NOMO-1 treated with dmso at 0.1 percent for 144 hours (cell line): ENCODE results near the gene PAN3.

Source experiments
- DNase-seq: peaks from one replicate; lab custom pipeline; 2025; ENCODE audit not compliant: unreplicated experiment; lab: John Stamatoyannopoulos, UW

Gene PAN3

DNA sequence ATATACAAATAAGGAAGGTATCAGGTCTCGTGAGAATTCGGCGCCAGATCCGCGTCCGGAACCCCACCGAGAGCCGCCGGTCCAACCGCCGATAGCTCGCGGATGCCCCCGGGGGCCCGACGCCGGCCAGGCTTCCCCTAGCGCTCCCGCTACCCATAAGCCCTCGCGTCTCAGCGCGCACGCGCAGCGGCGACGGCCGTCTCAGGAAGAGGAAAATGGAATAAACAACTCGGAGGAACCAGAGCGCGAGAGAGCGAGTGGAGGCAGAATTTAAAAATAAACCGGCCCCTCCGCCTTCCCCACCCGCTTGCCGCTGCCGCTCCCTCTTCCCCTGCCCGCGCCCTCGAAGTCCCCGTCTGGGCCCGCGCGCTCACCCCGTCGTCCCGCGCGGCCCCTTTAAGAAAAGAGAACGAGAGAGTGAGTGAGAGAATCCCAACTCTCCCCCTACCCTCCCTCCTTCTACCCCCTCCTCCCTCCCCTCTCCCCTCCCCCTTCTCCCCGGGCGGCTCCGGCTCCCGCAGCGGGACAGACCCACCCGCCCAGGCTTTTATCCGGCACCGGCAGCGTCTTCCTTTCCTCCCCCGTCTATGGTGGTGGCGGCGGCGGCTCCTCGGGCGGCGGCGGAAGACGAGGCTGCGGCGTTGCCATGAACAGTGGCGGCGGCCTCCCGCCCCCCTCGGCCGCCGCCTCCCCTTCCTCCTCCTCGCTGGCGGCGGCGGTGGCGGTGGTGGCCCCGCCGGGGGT, at the start of gene PAN3:
Gene PAN3, plus strand, starts transcription at position 534 of the 744 bp plus-strand sequence. Its CDS starts 113 bp downstream, at position 647.
- peak; percentile 92 for DNase-seq

DNA sequence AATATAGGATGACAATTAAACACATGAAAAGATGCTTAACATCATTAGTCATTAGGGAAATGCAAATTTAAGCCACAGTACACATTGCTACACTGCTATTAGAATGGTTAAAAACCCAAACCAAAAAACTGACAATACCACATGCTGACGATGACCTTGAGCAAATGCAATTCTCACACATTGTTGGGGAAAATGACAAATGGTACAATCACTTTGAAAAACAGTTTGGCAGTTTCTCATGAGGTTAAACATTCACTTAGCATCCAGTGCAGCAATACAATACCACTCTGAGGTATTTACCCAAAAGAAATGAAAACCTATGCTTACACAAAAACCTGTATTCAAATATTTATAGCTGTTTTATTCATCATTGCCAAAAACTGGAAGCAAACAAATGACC, 49.3 kb upstream of the PAN3 start:
- no peak for DNase-seq

DNA sequence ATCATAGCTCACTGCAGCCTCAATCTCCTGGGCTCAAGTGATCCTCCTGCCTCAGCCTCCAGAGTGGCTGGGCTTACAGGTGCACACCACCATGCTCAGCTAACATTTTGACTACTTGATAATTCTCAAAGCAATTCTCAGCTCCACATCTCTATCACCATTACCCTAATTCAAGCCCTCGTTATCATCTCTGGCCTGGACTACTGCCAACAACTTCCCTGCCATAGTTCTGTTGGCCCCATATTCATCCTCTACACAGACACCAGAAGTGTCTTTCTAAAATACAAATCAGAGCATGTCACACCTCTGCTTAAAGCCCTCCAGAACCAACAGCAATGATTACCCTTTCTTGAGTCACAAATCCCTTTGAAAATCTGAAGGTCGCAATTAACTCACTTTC, 45.9 kb upstream of the PAN3 start:
- no peak for DNase-seq

- DNase-seq = no peak
These were observed 44.5 kb upstream of the PAN3 start for GRCh38 chr13:28093881-28094280.

DNA sequence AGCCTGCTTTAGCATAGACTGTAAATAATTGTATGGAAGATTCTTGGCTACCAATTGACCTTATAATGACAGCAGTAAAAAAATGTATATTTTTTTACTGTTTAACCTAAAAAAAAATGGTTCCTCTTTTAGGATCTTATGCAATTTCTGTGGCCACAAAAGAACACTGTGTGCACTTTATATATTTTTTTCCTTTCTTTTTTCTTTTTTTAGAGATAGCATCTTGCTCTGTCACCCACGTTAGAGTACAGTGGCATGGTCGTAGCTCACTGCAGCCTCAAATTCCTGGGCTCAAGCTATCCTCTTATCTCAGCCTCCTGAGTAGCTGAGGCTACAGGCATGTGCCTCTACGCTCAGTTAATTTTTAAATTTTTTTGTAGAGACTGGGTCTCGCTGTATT, 44.0 kb upstream of the PAN3 start:
- peak; percentile 77 for DNase-seq

DNA sequence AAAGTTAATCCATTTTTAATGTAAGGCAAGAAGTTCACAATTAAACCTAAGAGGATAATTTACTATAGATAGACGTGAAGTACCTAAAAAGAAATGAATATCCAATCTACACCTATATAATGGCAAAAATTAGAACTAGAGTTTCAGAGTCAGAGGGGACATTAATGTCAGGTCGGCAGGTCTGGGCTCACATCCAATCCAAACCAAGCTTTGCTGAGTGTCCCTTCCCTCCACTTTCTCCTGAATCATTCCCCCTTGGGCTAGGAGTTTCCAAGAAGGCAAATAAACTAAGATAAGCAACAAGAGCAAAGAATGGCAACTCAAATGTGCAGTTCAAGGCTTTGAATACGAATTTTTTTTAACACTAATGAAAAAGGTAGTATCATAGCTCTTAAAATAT, 40.8 kb upstream of the PAN3 start:
- no peak for DNase-seq

- DNase-seq = no peak
These were observed 38.8 kb upstream of the PAN3 start for GRCh38 chr13:28099396-28100149.

DNA sequence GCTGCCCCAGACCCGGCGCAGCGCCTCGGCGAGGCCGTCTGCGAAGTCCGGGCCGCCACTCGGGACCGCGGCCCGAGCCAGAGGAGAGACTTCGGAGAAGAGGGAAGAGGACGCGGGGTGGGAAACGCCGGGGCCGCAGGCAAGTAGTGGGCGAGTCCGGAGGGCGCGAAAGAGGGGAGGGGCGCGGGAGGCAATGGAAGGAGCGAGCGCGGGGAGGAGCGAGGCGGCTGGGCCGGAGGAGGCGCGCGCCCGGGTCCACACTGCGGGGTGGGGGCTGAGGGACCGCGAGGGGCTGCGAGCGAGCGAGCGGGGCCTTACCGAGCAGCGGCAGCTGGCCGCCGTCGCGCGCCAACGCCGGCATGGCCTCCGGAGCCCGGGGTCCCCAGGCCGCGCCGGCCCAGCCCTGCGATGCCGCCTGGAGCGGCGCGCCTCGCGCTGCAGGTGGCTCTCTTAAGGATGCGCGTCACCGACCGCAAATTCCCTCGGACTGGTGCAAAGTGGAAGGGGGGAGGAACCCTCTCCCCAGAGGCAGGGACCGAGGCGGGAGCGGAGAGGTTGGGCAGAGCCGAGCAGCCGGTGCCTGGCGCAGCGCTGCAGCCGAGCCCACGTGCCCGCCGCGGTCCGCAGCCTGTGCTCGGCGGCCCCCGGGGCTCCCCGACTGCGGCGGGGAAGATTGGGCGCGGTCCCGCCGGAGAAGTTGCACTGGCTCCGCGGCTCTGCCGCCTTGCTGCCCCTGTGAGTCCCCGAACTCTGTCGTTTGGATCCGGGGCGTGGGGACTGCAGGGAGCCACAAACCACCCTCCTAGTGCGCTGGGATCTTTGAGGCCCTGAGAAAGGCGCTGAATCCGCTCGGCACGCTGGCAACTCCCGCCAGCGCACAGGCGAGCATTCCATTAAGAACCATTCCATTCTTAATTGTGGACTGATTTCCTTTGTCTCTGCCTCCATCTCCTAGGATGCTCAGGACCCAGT, 37.9 kb upstream of the PAN3 start, which contains the start of gene FLT3:
Gene FLT3, minus strand, starts transcription at position 427 of the 972 bp plus-strand sequence. Its CDS starts 66 bp downstream, at position 361.
- peak; percentile 98 for DNase-seq

- peak; percentile 83 for DNase-seq
These were observed 36.5 kb upstream of the PAN3 start for GRCh38 chr13:28101886-28102285.

DNA sequence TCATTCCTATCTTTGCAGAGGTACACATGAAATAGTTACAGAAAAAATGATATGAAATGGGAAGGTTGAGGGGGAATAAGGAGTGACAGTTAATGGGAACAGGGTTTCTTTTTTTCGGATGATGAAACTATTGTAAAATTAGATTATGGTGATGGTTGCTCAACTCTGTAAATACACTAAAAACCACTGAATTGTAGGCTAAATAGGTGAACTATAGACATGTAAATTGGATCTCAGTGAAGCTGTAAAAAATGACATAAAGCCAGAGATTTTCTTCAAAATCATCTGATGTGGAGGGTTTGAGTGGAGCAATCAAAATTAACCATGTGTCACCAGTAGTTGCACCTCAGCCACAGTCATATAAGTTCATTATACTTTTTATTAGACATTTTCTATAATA, 31.4 kb upstream of the PAN3 start:
- DNase-seq = peak; percentile 61

DNA sequence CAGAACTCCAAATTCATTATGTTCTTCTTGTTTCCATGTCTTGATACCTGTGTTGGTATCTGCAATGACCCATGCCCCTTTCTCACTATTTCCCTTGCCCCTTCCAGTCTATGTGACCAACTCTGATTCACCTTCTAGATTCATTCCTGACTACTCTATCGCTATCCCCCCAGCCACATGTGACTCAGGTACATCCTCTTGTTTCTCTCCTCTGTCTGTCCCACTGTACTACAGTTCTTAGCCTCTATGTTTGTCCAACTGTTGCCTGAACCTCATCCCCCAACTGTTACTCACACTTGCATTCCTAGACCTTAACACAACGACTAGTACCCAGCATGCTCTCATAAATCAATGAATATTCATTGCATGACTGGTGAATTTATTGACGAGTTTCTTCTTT, 27.9 kb upstream of the PAN3 start:
- DNase-seq = no peak

DNA sequence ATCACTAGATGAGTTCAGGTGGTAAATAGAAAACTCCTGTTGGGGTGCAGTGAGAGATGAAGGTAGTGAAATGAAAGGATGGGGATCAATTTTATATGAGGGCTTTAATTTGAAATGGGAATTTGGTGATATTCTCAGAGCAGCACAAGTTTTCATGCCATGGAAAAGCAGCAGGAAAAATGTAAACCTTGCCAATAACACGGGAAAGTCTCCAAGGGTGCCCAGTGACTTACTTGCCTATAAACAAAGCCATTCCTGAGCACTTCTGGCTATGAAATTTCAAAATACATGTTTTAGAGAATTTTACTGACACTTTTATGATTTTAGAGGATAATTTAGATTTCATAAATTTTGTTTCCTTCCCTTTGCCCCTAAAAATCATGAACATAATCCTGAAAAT, 21.6 kb upstream of the PAN3 start:
- DNase-seq = no peak

- DNase-seq = no peak
These were observed 20.5 kb upstream of the PAN3 start for GRCh38 chr13:28117689-28118377.

DNA sequence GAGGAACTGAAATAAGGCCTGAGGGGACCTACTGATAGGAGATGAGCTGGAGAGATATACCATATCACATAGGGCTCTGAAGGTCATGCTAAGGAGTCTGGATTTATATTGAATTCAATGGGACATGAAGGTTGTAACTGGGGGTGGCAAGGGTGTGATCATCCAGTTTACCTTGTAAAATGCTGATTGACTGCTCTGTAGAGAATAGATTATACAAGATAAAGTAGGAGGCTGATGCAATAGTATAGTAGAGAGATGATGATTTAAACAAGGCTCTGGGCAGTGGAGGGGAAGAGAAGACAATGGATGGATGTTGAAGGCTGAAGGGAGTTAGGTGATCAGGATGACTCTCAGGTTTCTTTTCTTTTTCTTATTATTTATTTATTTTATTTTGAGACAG, 18.0 kb upstream of the PAN3 start:
- no peak for DNase-seq

DNA sequence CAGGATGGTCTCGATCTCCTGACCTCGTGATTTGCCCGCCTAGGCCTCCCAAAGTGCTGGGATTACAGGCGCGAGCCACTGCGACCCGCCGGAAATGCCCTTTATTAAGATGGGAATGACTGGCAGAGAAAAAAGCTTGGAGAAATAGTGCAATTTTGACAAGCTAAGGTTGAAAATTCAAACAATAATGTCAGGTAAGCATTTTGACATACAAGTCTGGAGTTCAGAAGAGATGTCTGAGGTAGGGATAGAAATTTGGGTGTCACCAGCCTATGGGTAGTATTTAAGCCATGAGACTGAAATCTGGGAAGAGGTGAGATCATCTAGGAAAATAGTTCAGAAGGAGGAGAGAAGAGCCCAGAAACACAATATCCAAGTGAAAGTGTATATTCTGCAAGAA, 17.1 kb upstream of the PAN3 start:
- DNase-seq = no peak

DNA sequence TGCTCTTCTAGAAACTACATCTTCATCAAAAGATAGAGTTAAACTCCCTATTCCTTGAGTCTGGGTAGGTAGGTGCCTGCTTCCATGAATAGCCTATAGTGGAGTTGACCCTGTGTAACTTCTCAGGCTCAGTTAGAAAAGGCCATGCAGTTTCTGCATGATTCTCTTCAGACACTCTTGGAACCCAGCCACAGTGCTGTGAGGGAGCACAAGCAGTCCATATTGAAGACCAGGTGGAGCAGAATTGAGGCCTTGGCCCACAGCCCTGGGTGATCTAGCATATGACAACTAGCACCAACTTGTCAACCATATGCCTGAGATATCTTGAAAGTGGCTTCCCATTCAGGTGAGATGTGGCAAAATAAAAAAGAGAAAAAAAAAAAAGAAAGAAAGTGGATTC, 10.3 kb upstream of the PAN3 start:
- no peak for DNase-seq

DNA sequence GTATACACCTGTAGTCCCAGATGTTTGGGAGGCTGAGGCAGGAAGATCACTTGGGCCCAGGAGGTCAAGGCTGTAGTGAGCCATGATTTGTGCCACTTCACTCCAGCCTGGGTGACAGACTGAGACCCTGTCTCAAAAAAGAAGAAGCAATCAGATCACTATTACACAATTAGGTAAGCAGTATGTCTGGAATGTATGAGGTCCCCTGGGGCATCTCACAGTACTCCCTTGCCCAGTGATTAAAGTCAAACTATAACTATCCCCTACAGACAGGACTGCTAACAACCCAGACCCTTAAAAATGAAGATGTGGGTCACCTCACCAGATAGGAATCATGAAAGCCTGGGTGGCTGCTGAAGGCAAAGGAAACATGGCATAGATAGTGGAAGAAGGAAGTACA, 9.4 kb upstream of the PAN3 start:
- no peak for DNase-seq

- no peak for DNase-seq
These were observed 8.2 kb upstream of the PAN3 start for GRCh38 chr13:28129911-28130693.

DNA sequence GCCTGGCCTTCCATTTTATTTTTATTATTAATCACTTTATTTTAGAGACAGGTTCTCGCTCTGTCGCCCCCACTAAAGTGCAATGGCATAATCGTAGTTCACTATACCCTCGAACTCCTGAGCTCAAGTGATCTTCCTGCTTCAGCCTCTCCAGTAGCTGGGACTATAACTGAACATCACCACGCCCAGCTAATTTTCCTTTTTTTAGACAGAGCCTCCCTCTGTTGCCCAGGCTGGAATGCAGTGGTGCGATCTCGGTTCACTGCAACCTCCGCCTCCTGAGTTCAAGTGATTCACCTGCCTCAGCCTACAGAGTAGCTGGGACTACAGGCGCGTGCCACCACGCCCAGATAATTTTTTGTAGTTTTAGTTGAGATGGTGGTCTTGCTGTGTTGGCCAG, 6.7 kb upstream of the PAN3 start:
- no peak for DNase-seq

- DNase-seq = peak; percentile 38
These were observed 1.4 kb upstream of the PAN3 start for GRCh38 chr13:28136916-28137315.
